HepG2 (cell line): ENCODE data around the gene FAM200B. TPM values are rescaled to one million over a fixed set of nuclear protein-coding genes. Genes with fewer than 3 reads are reported as not detected.

ENCODE experiments used
- ATF5 ChIP-seq: sonication (generic); formaldehyde crosslinking; IDR thresholded peaks from 2 replicates; pipeline ENCODE4 v1.4.0; 2020; ENCODE audit warnings: mild to moderate bottlenecking, low read depth, missing genetic modification reagents
- EED ChIP-seq: sonication (generic); formaldehyde crosslinking; IDR thresholded peaks from 2 replicates; pipeline ENCODE4 v1.5.0; 2020; ENCODE audit warnings: mild to moderate bottlenecking, missing genetic modification reagents
- FOXM1 ChIP-seq: sonication (generic); formaldehyde crosslinking; IDR thresholded peaks from 2 replicates; pipeline ENCODE4 v1.5.0; 2020; ENCODE audit warnings: missing genetic modification reagents
- KDM2A ChIP-seq: sonication (generic); formaldehyde crosslinking; IDR thresholded peaks from 2 replicates; pipeline ENCODE4 v1.4.0; 2020; ENCODE audit warnings: low read depth, missing genetic modification reagents, borderline replicate concordance
- KDM6A ChIP-seq: IDR thresholded peaks from 2 replicates; pipeline ENCODE4 v1.6.1; 2016; ENCODE audit warnings: low read depth
- NFYC ChIP-seq: IDR thresholded peaks from 2 replicates; pipeline ENCODE4 v1.6.1; 2016; ENCODE audit warnings: missing genetic modification reagents, missing compliant biosample characterization
- PHF20 ChIP-seq: sonication (generic); formaldehyde crosslinking; IDR thresholded peaks from 2 replicates; pipeline ENCODE4 v1.5.0; 2020; ENCODE audit warnings: mild to moderate bottlenecking, missing genetic modification reagents
- TBX2 ChIP-seq: sonication (generic); formaldehyde crosslinking; IDR thresholded peaks from 2 replicates; pipeline ENCODE4 v1.5.0; 2020; ENCODE audit warnings: missing genetic modification reagents, mild to moderate bottlenecking, borderline replicate concordance
- THAP11 ChIP-seq: IDR thresholded peaks from 2 replicates; pipeline ENCODE4 v1.6.1; 2016; ENCODE audit warnings: missing biosample characterization, missing genetic modification reagents
- ZBTB14 ChIP-seq: sonication (generic); formaldehyde crosslinking; IDR thresholded peaks from 2 replicates; pipeline ENCODE4 v1.4.0; 2020; ENCODE audit warnings: missing genetic modification reagents
- ZBTB20 ChIP-seq: sonication (generic); formaldehyde crosslinking; IDR thresholded peaks from 2 replicates; pipeline ENCODE4 v1.8.1; 2023; ENCODE audit warnings: missing genetic modification reagents, low read depth, mild to moderate bottlenecking, borderline replicate concordance
- ZC3H4 ChIP-seq: sonication (generic); formaldehyde crosslinking; IDR thresholded peaks from 2 replicates; pipeline ENCODE4 v1.4.0; 2020; ENCODE audit warnings: missing genetic modification reagents, borderline replicate concordance
- ZMAT3 ChIP-seq: sonication (generic); formaldehyde crosslinking; conservative IDR thresholded peaks from 2 replicates; pipeline ENCODE4 v1.7.0; 2021; ENCODE audit warnings: missing genetic modification reagents
- ZNF251 ChIP-seq: sonication (generic); formaldehyde crosslinking; IDR thresholded peaks from 2 replicates; pipeline ENCODE4 v1.9.0; 2021; ENCODE audit warnings: mild to moderate bottlenecking, missing genetic modification reagents
- ZNF274 ChIP-seq: sonication (generic); formaldehyde crosslinking; IDR thresholded peaks from 2 replicates; pipeline ENCODE4 v1.5.1; 2020; ENCODE audit warnings: mild to moderate bottlenecking, missing genetic modification reagents
- ZNF574 ChIP-seq: sonication (generic); formaldehyde crosslinking; IDR thresholded peaks from 2 replicates; pipeline ENCODE4 v1.4.0; 2020; ENCODE audit warnings: missing genetic modification reagents
- ZNF724P ChIP-seq: sonication (generic); formaldehyde crosslinking; IDR thresholded peaks from 2 replicates; pipeline ENCODE4 v1.8.0; 2022; ENCODE audit warnings: missing genetic modification reagents, borderline replicate concordance
- ZNF788 ChIP-seq: sonication (generic); formaldehyde crosslinking; IDR thresholded peaks from 2 replicates; pipeline ENCODE4 v1.5.0; 2020; ENCODE audit warnings: mild to moderate bottlenecking, missing genetic modification reagents, borderline replicate concordance
- polyA plus RNA-seq, 8 experiments: library from polyadenylated mRNA; depleted of rRNA in 3 of 8; stranded (reverse) in 7 of 8; unstranded in 1 of 8; fragments of >200 nt; fragmentation: Illumina TruSeq in 4 of 8; extraction: Trizol in 4 of 8; gene quantifications; 2 replicates each; pipeline versions ENCODE4 v1.2.1 to v1.2.3, GENCODE V29; 2011 to 2016; ENCODE audit warnings: low read depth in 4 of 8, missing spikeins in 1 of 8, mixed read lengths in 1 of 8; ENCODE audit not compliant: insufficient read depth in 1 of 8
- total RNA-seq, 5 experiments: library from RNA; depleted of rRNA; stranded (reverse); fragments of >200 nt; fragmentation: Illumina TruSeq; extraction: Trizol; gene quantifications; 2 replicates each; pipeline ENCODE4 v1.2.3, GENCODE V29; 2016; ENCODE audit warnings: low read depth in 1 of 5
- TF ChIP-seq, protein P1 (sequence below): IDR thresholded peaks from 2 replicates; pipeline ENCODE4 v1.6.1; 2016; ENCODE audit warnings: missing compliant biosample characterization, missing genetic modification reagents, borderline replicate concordance
- TF ChIP-seq, protein P2 (sequence below): IDR thresholded peaks from 2 replicates; pipeline ENCODE4 v1.6.1; 2018; ENCODE audit warnings: missing genetic modification reagents, mild to moderate bottlenecking, missing compliant biosample characterization

Gene FAM200B
- total and polyA plus RNA-seq, 2 of the 13 experiments (the other 11 are each of a cell fraction or from before 2014, with no cell fraction given) = 25.6 to 41.8 TPM

DNA sequence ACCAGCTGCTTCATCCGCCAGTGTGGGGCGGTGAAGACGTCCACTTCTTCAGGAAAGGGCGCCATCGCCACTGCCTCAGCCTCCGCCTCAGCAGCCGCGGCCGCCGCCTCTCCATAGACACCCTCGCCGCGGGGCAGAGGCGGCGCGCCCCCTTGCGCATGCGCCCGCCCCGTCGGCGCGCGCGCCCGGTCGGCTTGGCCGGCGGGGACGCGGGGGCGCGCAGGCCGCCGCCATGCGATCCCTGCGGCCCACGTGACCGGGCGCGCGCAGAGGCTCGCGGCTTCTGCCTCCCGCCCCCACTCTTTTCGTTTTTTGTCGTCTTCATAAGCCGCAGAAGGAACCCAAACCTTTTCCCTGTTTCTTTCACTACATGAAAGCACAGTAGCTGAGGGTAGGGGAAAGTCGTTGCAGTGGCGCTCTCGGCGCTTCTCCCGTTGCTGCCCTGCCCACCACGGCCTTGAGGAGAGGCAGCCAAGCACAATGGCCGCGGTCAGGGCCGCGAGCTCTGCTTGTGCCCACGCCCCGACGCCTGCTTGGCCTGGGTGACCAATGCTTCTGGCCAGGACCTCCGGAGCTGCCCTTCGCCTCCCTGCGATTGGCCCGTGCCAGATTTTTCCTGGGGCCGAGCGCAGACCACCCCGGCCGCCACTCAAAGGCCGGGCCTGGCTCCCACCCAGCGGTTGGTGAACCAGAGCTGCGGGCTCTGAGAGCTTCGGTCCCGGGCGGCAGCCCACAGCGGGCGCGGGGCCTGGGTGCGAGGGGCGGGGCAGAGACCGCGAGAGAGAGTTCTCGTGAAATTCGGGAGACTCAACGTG, 26.2 kb upstream of the FAM200B start, which contains the start of gene FBXL5 (continued):
- TF ChIP-seq ZNF251 (CRISPR knock-in tag) = no peak
- TF ChIP-seq KDM6A (CRISPR knock-in tag) = no peak
- TF ChIP-seq ZNF724P = peak; percentile 64; the same call in 1 of the 2 replicates
- peak; percentile 41 for TF ChIP-seq ZNF574 (CRISPR knock-in tag)
- TF ChIP-seq TBX2 (CRISPR knock-in tag) = peak; percentile 45; the same call in 1 of the 2 replicates
- TF ChIP-seq, protein P1, sequence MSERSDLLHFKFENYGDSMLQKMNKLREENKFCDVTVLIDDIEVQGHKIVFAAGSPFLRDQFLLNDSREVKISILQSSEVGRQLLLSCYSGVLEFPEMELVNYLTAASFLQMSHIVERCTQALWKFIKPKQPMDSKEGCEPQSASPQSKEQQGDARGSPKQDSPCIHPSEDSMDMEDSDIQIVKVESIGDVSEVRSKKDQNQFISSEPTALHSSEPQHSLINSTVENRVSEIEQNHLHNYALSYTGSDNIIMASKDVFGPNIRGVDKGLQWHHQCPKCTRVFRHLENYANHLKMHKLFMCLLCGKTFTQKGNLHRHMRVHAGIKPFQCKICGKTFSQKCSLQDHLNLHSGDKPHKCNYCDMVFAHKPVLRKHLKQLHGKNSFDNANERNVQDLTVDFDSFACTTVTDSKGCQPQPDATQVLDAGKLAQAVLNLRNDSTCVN (CRISPR knock-in tag) = no peak
- TF ChIP-seq ATF5 (CRISPR knock-in tag) = no peak
- peak; percentile 59; the same call in 1 of the 2 replicates for TF ChIP-seq ZNF274 (CRISPR knock-in tag)
- TF ChIP-seq ZBTB14 (CRISPR knock-in tag) = peak; percentile 95
- peak; percentile 83 for TF ChIP-seq KDM2A (CRISPR knock-in tag)
- no peak for TF ChIP-seq FOXM1 (CRISPR knock-in tag)
- TF ChIP-seq ZC3H4 (CRISPR knock-in tag) = peak; percentile 91; the same call in 1 of the 2 replicates
- TF ChIP-seq ZMAT3 = peak; percentile 50; the same call in 1 of the 2 replicates
- 0 out of 2 replicates have a peak, but pooled peaks have one; percentile 17 for TF ChIP-seq EED (CRISPR knock-in tag)
- TF ChIP-seq ZBTB20 (CRISPR knock-in tag) = peak; percentile 26; the same call in 1 of the 2 replicates
- TF ChIP-seq THAP11 (CRISPR knock-in tag) = peak; percentile 13; the same call in 1 of the 2 replicates
- peak; percentile 44; the same call in 1 of the 2 replicates for TF ChIP-seq PHF20 (CRISPR knock-in tag)
- TF ChIP-seq ZNF788 (CRISPR knock-in tag) = no peak
- TF ChIP-seq, protein P2, sequence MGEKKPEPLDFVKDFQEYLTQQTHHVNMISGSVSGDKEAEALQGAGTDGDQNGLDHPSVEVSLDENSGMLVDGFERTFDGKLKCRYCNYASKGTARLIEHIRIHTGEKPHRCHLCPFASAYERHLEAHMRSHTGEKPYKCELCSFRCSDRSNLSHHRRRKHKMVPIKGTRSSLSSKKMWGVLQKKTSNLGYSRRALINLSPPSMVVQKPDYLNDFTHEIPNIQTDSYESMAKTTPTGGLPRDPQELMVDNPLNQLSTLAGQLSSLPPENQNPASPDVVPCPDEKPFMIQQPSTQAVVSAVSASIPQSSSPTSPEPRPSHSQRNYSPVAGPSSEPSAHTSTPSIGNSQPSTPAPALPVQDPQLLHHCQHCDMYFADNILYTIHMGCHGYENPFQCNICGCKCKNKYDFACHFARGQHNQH (CRISPR knock-in tag) = no peak
- TF ChIP-seq NFYC (CRISPR knock-in tag) = no peak
